Measurements from ENCODE around the gene REC8.

REC8 gene

GRCh38 chr14:24156840-24157239 is 15.0 kb upstream of the REC8 start:
- no peak for DNase-seq (ENCODE audit: low read depth in 1 of 2, low spot score in 1 of 2)

- DNase-seq (ENCODE audit: low read depth in 1 of 2, low spot score in 1 of 2): no peak
These were observed 14.5 kb upstream of the REC8 start for GRCh38 chr14:24157331-24157730.

- DNase-seq (ENCODE audit: low read depth in 1 of 2, low spot score in 1 of 2): no peak
These were observed 11.9 kb upstream of the REC8 start for GRCh38 chr14:24159777-24160498.

GRCh38 chr14:24160499-24160849 is 11.4 kb upstream of the REC8 start:
- no peak for DNase-seq (ENCODE audit: low read depth in 1 of 2, low spot score in 1 of 2)

GRCh38 chr14:24160850-24161804 is 10.8 kb upstream of the REC8 start, which contains the start of gene IRF9:
Gene IRF9, plus strand, starts transcription at chr14:24161265. Its CDS starts 880 bp downstream, at chr14:24162145.
- peak; percentile 96 to 98 for DNase-seq (ENCODE audit: low read depth in 1 of 2, low spot score in 1 of 2)

- no peak for DNase-seq (ENCODE audit: low read depth in 1 of 2, low spot score in 1 of 2)
These were observed 9.8 kb upstream of the REC8 start for GRCh38 chr14:24162093-24162492.

GRCh38 chr14:24164518-24164991 is 7.3 kb upstream of the REC8 start:
- DNase-seq (ENCODE audit: low read depth in 1 of 2, low spot score in 1 of 2): no peak

- no peak for DNase-seq (ENCODE audit: low read depth in 1 of 2, low spot score in 1 of 2)
These were observed 6.1 kb upstream of the REC8 start for GRCh38 chr14:24165785-24166184.

GRCh38 chr14:24167469-24168114 is 4.3 kb upstream of the REC8 start:
- DNase-seq (ENCODE audit: low read depth in 1 of 2, low spot score in 1 of 2): no peak

- DNase-seq (ENCODE audit: low read depth in 1 of 2, low spot score in 1 of 2): no peak
These were observed 481 bp downstream of the REC8 start for GRCh38 chr14:24172261-24172860.

GRCh38 chr14:24172871-24173281 is 996 bp downstream of the REC8 start:
- no peak for DNase-seq (ENCODE audit: low read depth in 1 of 2, low spot score in 1 of 2)

- no peak for DNase-seq (ENCODE audit: low read depth in 1 of 2, low spot score in 1 of 2)
These were observed 4.7 kb downstream of the REC8 start for GRCh38 chr14:24176599-24176998.

- no peak for DNase-seq (ENCODE audit: low read depth in 1 of 2, low spot score in 1 of 2)
These were observed 5.4 kb downstream of the REC8 start for GRCh38 chr14:24177041-24177825.

GRCh38 chr14:24177891-24178290 is 6.0 kb downstream of the REC8 start:
- DNase-seq (ENCODE audit: low read depth in 1 of 2, low spot score in 1 of 2): no peak

- no peak for DNase-seq (ENCODE audit: low read depth in 1 of 2, low spot score in 1 of 2)
These were observed 6.7 kb downstream of the REC8 start for GRCh38 chr14:24178399-24179178.

- DNase-seq (ENCODE audit: low read depth in 1 of 2, low spot score in 1 of 2): no peak
These were observed 7.5 kb downstream of the REC8 start for GRCh38 chr14:24179294-24179960.

GRCh38 chr14:24179961-24180796 is 8.3 kb downstream of the REC8 start:
- DNase-seq (ENCODE audit: low read depth in 1 of 2, low spot score in 1 of 2): no peak

All from activated T-helper 1 cell treated with anti-CD3 and anti-CD28 coated beads, Interleukin-2, amount 50 U/mL, for 16 hours (primary cell).